Measurements from ENCODE around the gene VAMP3.

The VAMP3 gene, protein sequence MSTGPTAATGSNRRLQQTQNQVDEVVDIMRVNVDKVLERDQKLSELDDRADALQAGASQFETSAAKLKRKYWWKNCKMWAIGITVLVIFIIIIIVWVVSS

DNA sequence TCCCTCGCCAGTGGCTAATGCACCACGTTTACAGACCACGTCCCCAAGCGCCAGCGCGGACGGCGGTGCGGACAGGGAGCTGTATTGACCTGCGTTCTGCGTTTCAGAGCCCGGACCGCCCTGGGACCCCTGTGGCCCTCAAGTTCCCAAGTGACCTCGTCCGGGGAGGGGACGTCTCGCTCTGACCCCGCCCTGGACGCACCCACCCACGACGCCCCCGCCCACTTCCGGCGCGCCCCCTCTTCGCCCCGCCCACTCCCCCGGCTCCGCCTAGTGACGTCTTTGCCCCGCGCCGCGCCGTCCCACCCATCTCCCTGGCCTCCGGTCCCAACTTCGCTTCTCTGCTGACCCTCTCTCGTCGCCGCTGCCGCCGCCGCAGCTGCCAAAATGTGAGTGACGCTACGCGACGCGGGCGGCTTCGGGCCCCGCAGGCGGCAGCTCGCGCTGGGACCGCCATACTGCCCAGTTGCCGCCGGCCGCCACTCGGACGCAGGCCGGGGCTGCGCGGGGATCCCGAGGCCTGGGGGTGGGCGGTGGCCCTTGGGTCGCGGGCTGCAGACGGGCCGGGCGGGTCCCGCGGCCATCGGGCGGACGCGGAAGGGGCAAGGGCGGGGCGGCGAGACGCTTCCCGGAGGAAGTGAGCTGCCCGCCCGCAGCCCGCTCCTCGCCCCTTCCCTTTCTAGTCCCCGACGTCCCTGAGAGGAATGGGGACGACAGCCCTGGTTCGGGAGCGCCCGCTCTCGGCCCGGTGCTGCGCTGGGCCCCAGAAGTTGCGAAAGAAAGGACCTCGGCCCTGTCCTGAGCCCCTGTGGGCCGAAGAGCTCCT, at the start of gene VAMP3:
Gene VAMP3 (plus strand): TSS at position 300 of the 826 bp plus-strand sequence. CDS start 88 bp downstream, at position 388.
- DNase-seq (ENCODE audit: low read depth), result no peak

DNA sequence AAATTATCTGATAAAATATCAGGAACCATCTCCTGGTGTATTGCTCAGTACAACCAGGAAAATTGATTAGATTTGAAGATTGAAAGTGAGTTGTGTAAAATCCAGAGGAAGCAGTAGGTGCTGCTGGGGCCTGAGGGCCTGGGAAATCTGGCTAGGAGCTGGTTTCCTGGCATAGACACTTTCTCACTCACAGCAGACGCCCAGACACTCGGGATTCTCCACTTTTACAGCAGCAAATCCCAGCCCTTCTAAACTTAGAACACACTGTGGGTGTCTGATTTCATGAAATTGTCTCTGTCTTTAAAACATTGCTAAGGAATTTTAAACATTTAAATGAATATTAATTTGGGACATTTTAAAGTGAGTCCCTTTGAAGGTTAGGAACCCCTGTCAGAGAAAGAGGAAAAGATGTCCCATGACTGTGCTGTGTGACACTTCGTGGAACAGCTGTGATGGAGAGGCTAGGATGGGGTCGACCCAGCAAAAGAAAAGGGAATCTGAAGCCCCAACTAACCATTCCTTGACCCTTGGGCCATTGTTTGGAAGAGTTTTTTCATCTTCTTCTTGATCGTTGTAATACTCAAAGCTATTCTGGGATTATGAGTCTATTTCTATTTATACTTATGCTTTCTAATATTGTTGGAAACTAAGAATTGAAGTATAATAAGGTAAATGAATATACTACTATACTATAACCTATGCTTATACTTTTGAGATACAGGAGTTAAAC, 49.0 kb upstream of the VAMP3 start:
- DNase-seq (ENCODE audit: low read depth), result no peak

DNA sequence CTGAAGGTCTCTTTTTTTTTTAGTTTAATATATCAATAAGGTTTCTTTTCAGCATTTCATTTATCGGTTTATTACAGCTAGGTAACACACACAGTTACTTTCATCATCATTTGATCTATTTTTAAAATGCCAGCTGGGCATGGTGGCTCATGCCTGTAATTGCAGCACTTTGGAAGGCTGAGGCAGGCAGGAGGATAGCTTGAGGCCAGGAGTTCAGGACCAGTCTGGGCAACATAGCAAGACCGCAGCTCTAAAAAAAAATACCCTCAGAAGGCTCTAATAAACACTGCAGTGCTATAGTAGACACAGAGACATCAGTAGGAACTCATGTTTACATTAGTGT, 48.5 kb upstream of the VAMP3 start:
- no peak for DNase-seq (ENCODE audit: low read depth)

DNA sequence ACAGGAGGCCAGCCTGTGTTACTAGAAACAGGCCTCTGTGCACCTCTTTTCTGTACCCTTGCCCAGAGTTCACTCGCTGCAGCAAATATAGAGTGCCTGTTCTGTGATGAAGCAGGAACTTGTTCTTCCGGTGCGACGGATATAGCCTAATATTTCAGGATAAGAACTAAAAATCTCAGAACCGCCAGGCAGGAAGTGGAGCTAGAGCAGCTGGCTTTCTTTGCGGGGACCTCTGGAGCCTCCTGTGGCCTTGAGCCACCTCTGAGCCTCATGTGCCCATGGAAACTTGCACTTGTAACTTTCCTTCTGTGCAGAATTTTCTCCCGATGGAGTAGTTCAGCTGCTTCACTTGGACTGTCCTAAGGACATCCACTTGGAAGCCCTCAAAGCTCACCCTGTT, 44.5 kb upstream of the VAMP3 start:
- no peak for DNase-seq (ENCODE audit: low read depth)

DNA sequence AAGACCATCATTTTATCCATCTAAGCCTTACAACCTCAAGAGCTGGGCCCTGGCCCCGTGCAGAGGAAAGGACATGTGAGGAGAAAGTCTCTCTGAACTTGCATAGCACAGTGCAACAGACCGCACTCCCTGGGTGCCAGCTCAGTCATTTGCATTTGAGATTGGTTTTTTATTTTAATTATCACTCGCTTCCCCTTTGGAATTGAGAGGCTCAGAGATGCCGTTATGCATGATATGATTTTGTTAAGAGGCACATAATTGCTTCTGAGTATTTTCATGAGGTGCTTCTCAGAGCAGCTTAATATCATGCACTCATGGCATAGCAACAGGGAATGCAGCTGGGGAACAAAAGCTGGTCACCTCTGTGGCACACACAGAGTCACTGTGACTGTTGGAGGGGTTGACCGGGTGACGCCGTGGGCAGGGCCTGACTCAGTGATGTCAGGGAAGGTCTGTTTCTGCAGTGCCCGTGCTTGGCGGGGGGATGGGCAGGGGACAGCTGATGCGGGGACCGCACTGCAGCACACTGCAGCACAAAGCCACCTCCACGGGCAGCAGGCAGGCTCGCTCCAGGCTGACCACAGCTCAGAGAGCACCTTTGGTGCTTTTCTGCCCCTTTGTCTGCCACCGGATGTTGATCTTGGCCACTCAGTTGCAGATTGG, 43.2 kb upstream of the VAMP3 start:
- DNase-seq (ENCODE audit: low read depth), result no peak

DNA sequence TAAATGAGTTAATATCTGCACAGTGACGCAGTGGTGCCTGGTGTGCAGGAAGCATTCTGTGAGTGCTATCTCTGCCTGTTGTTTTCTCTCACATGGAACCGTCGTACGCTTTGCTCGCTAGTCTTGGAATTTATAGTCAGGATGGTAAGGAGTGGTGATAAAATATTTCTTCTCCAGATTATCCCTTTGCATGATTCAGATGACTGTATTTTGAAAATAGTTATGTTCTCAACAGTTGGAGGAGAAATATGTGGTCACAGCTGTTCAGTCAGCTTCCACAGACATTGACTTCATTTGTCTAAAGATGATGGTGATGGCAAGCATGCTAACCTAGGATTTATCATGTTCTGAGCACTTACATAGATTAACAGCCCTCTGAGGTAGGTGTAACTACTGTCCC, 41.3 kb upstream of the VAMP3 start:
- DNase-seq (ENCODE audit: low read depth), result no peak

DNA sequence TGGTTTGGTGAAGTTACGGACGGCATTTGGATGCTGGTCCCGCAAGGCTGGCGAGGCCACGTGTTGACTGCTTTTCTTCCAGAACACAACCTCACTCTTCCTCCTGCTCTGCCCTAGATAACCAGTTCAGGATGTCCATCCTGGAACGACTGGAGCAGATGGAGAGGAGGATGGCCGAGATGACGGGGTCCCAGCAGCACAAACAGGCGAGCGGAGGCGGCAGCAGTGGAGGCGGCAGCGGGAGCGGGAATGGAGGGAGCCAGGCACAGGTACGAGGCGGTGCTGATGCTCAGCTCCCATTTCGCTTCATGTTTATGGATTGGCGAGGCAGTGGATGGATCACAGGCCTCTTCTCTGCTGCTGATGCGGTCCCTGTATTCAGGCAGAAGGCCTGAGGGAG, 38.8 kb upstream of the VAMP3 start:
- no peak for DNase-seq (ENCODE audit: low read depth)

DNA sequence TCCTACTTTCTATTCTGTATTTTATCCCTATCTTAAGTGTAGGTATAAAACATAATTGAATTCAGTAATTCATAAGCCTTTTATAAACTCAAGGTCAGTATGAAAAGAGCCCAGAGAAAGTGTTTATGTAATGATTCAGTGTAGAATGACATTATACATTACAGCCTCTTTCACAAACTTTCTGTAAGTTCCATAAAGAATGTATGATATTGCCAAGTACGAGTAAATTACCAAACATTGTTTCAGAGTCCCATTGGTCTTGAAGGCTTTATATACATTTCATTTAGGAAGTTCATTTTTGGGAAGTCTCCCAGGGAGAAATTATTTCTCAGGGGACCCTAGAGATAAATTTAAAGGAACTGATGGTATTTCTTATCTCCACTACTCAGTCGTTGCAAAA, 37.8 kb upstream of the VAMP3 start:
- no peak for DNase-seq (ENCODE audit: low read depth)

DNA sequence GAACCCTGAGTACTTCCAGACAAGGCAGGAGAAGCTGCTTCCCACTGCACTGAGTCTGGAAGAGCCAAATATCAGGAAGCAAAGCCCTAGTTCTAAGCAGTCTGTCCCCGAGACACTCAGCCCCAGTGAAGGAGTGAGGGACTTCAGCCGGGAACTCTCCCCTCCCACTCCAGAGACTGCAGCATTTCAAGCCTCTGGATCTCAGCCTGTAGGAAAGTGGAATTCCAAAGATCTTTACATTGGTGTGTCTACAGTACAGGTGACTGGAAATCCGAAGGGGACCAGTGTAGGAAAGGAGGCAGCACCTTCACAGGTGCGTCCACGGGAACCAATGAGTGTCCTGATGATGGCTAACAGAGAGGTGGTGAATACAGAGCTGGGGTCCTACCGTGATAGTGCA, 33.1 kb upstream of the VAMP3 start:
- DNase-seq (ENCODE audit: low read depth), result no peak

DNA sequence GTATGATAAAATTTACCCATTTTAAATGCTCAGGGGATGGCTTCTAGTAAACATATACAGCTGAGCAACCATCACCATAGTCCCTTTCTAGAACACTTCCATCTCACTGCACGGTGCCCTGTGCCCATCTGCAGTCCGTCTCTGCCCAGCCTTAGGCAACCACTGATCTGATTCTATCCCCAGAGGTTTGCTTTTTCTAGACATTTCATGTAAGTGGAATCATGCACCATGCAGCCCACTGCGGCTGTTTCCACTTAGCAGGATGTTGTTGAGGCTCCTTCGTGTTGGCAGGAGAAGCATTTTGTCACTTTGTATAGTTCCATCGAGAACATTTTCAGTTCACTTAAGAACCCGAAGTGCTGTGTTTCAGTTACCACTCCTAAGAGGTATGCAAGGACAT, 27.8 kb upstream of the VAMP3 start:
- DNase-seq (ENCODE audit: low read depth), result no peak

DNA sequence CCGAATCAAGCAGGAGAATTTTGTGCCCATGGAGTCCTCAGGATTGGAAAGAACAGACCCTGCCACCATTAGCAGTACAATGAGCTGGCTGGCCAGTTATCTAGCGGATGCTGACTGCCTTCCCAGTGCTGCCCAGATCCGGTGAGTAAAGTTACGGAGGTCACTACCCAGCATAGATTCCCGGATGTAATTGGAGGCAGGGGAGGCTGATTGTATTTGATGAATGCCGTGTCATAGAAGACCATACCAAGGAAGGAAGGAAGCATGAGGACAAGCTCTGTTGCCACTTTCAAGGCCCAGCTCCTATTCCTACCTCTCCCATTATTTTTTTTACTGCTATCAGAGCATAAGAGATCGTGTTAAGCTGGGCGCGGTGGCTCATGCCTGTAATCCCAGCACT, 26.2 kb upstream of the VAMP3 start:
- DNase-seq (ENCODE audit: low read depth), result no peak

DNA sequence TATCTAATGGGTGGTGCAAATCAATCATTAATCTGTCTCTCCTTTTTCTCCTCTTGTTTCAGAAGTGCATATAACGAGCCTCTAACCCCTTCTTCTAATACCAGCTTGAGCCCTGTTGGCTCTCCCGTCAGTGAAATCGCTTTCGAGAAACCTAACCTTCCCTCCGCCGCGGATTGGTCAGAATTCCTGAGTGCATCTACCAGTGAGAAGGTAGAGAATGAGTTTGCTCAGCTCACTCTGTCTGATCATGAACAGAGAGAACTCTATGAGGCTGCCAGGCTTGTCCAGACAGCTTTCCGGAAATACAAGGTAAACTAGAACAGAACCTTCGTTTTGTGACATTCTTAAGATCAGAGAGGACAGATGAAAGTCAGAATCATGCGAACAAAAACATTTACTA, 25.3 kb upstream of the VAMP3 start:
- no peak for DNase-seq (ENCODE audit: low read depth)

DNA sequence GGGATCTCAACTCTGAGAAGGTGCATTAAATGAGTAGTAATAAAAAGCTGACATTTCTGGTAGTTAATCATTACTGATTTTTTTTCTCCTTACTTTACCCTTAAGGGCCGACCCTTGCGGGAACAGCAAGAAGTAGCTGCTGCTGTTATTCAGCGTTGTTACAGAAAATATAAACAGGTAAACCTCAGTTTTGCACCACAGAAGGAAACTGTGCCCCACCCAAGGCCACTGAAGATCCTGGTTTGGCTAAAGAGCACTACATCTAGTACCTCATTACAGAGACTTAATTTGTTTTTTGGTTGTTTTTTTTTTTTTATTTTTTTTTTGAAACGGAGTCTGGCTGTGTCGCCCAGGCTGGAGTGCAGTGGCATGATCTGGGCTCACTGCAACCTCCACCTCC, 23.5 kb upstream of the VAMP3 start:
- no peak for DNase-seq (ENCODE audit: low read depth)

DNA sequence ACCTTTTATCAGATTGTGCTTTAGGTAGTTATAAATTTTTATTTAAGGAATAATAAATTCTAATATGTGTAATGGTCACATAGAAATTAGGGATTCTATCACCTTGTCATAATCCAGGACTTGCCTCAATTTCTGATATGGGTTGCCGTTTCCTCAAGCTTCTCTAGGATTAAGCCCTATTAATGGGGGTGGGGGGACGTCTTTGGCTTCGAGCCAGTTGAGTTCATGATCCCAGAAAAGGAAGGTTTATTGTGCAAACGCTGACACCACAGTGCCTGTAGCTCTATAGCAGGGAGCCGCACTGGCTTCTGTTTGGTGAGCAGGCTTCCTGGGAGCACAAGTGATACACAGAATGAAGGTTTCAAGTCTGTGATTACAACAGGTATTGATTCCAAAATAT, 22.0 kb upstream of the VAMP3 start:
- DNase-seq (ENCODE audit: low read depth), result no peak

DNA sequence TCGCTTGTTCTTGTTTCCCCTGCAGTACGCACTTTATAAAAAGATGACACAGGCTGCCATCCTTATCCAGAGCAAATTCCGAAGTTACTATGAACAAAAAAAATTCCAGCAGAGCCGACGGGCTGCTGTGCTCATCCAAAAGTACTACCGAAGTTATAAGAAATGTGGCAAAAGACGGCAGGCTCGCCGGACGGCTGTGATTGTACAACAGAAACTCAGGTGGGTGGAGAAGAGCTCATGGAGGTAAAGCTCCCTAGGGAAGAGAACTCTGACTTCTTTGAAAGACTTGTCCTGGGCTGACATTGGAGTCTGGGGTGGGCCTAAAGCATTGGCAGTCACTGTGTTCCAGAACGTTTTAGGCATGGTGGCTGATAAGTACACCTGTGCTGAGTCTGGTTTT, 19.9 kb upstream of the VAMP3 start:
- no peak for DNase-seq (ENCODE audit: low read depth)

DNA sequence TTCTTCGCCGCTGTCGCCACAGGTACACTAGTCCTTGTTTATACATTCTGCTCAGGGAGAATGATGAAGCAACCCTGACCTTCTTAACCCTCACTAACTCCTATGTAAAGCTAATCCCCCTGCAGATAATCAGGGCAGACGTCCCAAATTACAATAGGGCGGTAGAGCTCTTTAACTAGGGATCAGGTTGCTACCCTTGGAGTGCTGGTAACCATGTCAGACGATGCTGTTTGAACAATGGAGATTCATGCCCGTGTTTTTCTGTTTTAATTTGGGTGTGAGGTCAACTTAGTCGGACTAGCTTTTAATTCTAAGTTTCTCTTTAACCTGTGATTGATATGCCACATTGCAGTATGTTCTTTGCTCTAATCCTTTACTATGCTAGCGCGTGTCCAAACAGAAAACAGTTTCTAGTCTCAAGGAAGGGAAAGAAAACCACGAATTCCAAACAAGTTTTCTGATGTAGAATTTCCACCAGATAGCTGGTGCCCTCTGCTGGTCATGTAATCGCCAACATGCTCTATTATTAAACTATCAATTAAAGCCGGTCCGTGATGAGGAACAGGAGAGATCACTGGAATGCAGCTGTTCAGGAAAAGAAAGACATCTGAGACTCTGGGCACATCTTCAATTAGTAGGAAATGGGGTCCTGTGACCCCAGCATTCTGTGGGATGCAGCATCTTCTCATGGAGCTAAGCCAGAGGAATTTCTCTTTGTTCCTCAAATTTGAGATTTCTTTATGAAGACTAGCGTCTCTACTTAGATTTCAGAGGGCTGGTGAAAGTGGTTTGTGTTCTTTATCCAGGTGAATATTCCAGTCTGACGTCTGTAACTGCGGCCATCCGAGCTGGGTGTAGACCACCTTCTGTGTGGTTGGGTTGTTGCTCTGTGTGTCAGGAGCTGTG, 18.3 kb upstream of the VAMP3 start:
- peak; percentile 40 for DNase-seq (ENCODE audit: low read depth)

DNA sequence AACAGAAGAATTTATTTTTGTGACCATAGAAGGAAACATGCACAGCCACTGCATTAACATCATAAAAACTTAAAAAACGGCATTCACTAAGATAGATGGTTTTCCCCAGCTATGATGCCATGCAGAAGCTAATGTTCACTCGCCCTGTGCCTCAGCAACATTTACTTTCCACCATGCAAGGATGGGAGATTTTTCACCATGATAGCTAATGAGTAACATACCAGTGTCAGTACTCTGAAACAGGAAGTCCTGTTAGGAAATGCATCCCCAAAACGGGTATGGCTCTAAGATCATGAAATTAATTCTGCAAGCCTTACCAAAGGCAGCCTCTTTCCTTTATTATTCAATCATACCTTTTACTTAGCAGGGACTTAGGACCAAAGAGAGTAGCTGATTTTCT, 17.5 kb upstream of the VAMP3 start:
- DNase-seq (ENCODE audit: low read depth), result no peak

DNA sequence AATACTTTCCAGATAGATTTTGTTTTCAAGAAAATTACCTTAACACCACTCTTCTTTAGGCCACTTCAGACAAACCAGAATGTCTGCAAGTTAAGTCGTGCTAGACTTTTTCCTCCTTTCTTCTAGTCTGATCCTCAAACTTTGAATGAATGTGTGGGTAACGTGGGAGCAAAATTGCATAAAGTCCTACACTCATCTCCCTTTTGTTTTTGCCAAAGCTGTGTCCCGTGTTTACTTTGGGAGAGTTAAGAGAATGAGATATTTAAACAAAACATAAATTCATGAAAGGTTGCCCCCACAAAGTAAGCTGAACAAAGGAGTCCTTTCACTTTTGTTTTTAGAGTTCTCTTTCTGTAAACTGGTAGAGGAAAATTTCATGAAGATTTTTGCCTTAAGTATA, 16.9 kb upstream of the VAMP3 start:
- no peak for DNase-seq (ENCODE audit: low read depth)

DNA sequence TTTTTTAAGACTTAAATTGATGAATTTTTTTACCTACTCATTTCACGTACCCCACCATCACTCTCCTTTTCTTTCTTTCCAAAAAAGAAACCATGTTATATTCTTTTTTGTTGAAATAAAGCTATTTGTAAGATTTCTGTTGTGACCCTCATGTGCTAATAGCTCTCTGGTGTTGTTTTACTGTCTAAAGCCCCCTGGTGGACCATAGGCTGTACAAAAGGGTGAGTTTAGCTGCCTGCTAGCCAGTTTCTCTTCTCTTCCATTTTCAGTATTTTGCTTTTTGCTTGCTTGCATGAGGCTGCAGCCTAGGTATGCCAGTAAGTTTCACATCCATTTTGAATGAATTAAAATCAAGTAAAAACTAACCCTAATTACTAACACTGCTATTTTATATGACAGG, 15.6 kb upstream of the VAMP3 start:
- no peak for DNase-seq (ENCODE audit: low read depth)

DNA sequence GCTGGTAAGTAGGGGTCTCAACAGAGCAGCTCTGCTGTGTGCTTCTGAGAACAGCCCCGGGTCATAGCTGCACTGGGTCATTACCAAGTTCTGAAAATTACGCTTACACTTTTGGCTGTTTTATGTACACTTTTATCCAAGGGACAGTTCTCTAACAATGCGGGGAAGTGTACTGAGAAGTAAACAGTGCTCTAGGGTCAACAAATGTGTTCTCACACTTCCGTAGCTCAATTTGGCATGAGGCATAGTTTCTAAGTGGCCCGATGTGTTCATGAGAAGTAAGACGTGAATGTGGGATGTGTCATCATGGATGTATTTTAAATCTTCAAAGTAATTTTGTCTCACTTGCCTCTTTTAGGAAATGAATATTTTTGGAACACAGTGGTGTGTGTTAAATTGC, 10.9 kb upstream of the VAMP3 start:
- no peak for DNase-seq (ENCODE audit: low read depth)

DNA sequence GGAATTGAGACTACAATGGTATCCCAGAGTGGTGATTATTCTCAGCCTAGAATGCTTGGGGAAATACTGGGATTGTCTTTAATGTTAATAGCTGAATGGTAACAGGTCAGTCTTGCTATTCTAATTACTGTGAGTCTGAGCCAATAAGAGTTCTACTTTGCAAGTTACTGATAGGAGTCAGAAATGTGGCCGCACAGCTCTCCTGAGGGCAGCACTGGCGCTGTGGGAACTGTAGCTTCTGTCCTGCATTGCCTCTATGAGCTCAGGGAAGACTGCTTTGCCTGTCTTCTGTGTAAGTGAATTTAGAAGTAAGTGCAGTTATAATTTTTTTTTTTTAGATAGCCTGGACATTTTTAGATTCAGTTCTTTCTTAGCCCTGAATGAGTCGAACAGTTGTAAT, 10.0 kb upstream of the VAMP3 start:
- DNase-seq (ENCODE audit: low read depth), result no peak

DNA sequence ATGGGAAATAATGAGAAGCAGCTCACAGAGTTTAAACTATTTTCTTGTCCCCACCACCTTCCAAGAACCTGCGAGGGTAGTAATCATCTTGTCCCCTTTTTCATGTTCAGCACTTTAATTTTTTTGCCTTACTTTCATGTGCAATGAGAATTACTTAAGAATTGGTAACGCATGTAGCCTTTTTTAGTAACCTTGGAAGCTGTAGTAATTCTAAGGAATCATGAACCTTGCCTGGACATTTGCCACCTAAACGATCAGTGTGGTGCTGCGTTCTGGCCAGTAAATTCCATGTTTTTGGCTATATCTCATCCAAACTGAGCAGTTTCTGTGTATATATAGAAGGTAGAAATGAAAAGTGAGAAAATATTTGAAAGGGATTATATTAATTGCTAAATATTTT, 3.9 kb upstream of the VAMP3 start:
- no peak for DNase-seq (ENCODE audit: low read depth)

All from HS-27A (cell line).